ENCODE results near the gene SFMBT1. TPM values are rescaled to one million over a fixed set of nuclear protein-coding genes. Genes with fewer than 3 reads are reported as not detected.

Gene SFMBT1
- total and polyA plus RNA-seq, 2 experiments from 2014 or later = 5.3 to 24.0 TPM

DNA sequence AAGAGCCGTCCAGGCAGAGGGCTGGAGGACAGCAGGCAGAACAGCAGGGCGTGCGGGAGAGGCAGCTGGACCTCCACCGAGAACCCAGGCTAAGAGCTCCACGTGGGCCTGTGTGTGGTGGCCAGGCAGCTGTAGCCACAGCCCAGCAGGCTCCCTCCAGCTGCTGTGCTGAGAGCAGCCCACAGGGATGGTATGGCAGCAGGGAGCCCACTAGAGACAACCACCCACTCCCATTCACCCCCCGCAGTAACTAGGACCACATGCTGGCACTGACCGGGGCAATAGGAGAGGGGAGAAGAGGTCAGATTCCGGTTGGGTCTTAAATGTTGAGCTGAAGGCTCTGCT is 185.5 kb downstream of the SFMBT1 start:
- no peaks in the 10 kb centered on the region; the same call in 2 of the 3 replicates for H3K4me1 Mint-ChIP-seq
- ATAC-seq = no peak
- Histone ChIP-seq H3K27ac (ENCODE audit: low read depth) (no peak overlapping the region), H3K4me3 (no peak overlapping the region), H3K4me1 (ENCODE audit: insufficient read depth) (no peaks in the 10 kb centered on the region), H3K4me2 (no peak overlapping the region), H3K79me2 (replicated peaks; ENCODE audit: insufficient read depth) (no peaks in the 10 kb centered on the region), H3K36me3 (ENCODE audit: insufficient read depth) (no peaks in the 10 kb centered on the region), H3K9me2 (ENCODE audit: insufficient read depth) (no peaks in the 10 kb centered on the region), H3F3A (replicated peaks; ENCODE audit: low read depth) (no peaks in the 10 kb centered on the region), H4K20me1 (replicated peaks; ENCODE audit: insufficient read depth) (peaks cover 3% of the 10 kb centered on the region; the same call in 1 of the 2 replicates), H3K27me3 (ENCODE audit: insufficient read depth) (no peaks in the 10 kb centered on the region), H2AFZ (no peak overlapping the region)
- H3K27me3 Mint-ChIP-seq (ENCODE audit: insufficient read depth, low read depth, poor library complexity) = no peaks in the 10 kb centered on the region
- H3K27ac Mint-ChIP-seq = no peak overlapping the region; the same call in 1 of the 2 replicates
- no peak overlapping the region for H3K4me3 Mint-ChIP-seq
- TF ChIP-seq STAT1 (IDR thresholded peaks at IDR 0.05; ENCODE audit: unreplicated experiment) (no peak), POLR2AphosphoS5 (IDR thresholded peaks at IDR 0.05; ENCODE audit: low read depth) (no peak), CREB1 (CRISPR knock-in tag; IDR thresholded peaks at IDR 0.05; ENCODE audit: low read depth) (no peak), ZNF114 (CRISPR knock-in tag; IDR thresholded peaks at IDR 0.05) (no peak), NANOG (IDR thresholded peaks at IDR 0.05; ENCODE audit: borderline replicate concordance) (no peak), EZH2phosphoT487 (IDR thresholded peaks at IDR 0.05; ENCODE audit: unreplicated experiment) (no peak), EZH2 (IDR thresholded peaks at IDR 0.05; ENCODE audit: low read depth, unreplicated experiment) (no peak), JUNB (IDR thresholded peaks at IDR 0.05; ENCODE audit: unreplicated experiment) (no peak)
- TF ChIP-seq, protein P1, sequence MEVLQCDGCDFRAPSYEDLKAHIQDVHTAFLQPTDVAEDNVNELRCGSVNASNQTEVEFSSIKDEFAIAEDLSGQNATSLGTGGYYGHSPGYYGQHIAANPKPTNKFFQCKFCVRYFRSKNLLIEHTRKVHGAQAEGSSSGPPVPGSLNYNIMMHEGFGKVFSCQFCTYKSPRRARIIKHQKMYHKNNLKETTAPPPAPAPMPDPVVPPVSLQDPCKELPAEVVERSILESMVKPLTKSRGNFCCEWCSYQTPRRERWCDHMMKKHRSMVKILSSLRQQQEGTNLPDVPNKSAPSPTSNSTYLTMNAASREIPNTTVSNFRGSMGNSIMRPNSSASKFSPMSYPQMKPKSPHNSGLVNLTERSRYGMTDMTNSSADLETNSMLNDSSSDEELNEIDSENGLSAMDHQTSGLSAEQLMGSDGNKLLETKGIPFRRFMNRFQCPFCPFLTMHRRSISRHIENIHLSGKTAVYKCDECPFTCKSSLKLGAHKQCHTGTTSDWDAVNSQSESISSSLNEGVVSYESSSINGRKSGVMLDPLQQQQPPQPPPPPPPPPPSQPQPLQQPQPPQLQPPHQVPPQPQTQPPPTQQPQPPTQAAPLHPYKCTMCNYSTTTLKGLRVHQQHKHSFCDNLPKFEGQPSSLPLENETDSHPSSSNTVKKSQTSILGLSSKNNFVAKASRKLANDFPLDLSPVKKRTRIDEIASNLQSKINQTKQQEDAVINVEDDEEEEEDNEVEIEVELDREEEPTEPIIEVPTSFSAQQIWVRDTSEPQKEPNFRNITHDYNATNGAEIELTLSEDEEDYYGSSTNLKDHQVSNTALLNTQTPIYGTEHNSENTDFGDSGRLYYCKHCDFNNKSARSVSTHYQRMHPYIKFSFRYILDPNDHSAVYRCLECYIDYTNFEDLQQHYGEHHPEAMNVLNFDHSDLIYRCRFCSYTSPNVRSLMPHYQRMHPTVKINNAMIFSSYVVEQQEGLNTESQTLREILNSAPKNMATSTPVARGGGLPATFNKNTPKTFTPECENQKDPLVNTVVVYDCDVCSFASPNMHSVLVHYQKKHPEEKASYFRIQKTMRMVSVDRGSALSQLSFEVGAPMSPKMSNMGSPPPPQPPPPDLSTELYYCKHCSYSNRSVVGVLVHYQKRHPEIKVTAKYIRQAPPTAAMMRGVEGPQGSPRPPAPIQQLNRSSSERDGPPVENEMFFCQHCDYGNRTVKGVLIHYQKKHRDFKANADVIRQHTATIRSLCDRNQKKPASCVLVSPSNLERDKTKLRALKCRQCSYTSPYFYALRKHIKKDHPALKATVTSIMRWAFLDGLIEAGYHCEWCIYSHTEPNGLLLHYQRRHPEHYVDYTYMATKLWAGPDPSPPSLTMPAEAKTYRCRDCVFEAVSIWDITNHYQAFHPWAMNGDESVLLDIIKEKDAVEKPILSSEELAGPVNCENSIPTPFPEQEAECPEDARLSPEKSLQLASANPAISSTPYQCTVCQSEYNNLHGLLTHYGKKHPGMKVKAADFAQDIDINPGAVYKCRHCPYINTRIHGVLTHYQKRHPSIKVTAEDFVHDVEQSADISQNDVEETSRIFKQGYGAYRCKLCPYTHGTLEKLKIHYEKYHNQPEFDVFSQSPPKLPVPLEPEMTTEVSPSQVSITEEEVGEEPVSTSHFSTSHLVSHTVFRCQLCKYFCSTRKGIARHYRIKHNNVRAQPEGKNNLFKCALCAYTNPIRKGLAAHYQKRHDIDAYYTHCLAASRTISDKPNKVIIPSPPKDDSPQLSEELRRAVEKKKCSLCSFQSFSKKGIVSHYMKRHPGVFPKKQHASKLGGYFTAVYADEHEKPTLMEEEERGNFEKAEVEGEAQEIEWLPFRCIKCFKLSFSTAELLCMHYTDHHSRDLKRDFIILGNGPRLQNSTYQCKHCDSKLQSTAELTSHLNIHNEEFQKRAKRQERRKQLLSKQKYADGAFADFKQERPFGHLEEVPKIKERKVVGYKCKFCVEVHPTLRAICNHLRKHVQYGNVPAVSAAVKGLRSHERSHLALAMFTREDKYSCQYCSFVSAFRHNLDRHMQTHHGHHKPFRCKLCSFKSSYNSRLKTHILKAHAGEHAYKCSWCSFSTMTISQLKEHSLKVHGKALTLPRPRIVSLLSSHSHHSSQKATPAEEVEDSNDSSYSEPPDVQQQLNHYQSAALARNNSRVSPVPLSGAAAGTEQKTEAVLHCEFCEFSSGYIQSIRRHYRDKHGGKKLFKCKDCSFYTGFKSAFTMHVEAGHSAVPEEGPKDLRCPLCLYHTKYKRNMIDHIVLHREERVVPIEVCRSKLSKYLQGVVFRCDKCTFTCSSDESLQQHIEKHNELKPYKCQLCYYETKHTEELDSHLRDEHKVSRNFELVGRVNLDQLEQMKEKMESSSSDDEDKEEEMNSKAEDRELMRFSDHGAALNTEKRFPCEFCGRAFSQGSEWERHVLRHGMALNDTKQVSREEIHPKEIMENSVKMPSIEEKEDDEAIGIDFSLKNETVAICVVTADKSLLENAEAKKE (CRISPR knock-in tag; IDR thresholded peaks at IDR 0.05) = no peak
- TF ChIP-seq, protein P2, sequence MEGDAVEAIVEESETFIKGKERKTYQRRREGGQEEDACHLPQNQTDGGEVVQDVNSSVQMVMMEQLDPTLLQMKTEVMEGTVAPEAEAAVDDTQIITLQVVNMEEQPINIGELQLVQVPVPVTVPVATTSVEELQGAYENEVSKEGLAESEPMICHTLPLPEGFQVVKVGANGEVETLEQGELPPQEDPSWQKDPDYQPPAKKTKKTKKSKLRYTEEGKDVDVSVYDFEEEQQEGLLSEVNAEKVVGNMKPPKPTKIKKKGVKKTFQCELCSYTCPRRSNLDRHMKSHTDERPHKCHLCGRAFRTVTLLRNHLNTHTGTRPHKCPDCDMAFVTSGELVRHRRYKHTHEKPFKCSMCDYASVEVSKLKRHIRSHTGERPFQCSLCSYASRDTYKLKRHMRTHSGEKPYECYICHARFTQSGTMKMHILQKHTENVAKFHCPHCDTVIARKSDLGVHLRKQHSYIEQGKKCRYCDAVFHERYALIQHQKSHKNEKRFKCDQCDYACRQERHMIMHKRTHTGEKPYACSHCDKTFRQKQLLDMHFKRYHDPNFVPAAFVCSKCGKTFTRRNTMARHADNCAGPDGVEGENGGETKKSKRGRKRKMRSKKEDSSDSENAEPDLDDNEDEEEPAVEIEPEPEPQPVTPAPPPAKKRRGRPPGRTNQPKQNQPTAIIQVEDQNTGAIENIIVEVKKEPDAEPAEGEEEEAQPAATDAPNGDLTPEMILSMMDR (conservative IDR thresholded peaks at IDR 0.05; ENCODE audit: low read depth in 2 of 2) = no peak
- TF ChIP-seq, protein P3, sequence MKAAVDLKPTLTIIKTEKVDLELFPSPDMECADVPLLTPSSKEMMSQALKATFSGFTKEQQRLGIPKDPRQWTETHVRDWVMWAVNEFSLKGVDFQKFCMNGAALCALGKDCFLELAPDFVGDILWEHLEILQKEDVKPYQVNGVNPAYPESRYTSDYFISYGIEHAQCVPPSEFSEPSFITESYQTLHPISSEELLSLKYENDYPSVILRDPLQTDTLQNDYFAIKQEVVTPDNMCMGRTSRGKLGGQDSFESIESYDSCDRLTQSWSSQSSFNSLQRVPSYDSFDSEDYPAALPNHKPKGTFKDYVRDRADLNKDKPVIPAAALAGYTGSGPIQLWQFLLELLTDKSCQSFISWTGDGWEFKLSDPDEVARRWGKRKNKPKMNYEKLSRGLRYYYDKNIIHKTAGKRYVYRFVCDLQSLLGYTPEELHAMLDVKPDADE (IDR thresholded peaks at IDR 0.05) = no peak
- no peak for DNase-seq (ENCODE audit: low spot score)
- H3K9me3 Mint-ChIP-seq = peaks cover 10% of the 10 kb centered on the region
- peaks cover 21% of the 10 kb centered on the region for H3K36me3 Mint-ChIP-seq (ENCODE audit: low read depth)

Data from GM23338 (cell line).